Measurements from ENCODE around the gene HIVEP3.
A peak's percentile ranks its signal among the peaks of the same experiment; 100 is the strongest.

The HIVEP3 gene

GRCh38 chr1:41852091-41852490, 66.6 kb downstream of the HIVEP3 start:
- no peak for DNase-seq (ENCODE audit: low read depth)
- H3K4me3 ChIP-seq (ENCODE audit: low read length), result no peak overlapping the region
- TF ChIP-seq CTCF (IDR thresholded peaks at IDR 0.05; ENCODE audit: insufficient read depth, low read depth, low read length, missing control alignments), result no peak

DNA sequence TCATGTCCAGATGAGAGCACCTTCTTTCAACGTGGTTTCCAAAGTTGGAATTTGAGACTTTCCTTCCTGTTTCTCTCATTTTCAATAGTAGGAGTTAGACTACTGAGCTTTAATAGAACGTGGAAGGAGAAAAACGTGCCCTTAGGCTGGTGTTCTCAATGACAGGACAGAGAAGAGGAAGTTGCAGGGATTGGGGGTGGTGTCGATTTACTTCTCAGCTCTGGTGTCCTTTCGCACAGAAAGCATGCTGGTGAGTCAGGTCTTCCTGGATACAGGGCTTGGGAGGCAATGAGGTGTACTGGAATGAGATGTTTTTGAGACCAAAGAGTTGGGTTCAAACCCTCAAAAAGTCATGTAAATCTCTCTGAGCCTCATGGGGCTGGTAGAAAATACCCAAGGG, 67.1 kb downstream of the HIVEP3 start:
- peak; percentile 95 for DNase-seq (ENCODE audit: low read depth)
- no peak overlapping the region for H3K4me3 ChIP-seq (ENCODE audit: low read length)

GRCh38 chr1:41850029-41850428, 68.7 kb downstream of the HIVEP3 start:
- no peak for TF ChIP-seq CTCF (IDR thresholded peaks at IDR 0.05; ENCODE audit: insufficient read depth, low read depth, low read length, missing control alignments)
- peak; percentile 33 for DNase-seq (ENCODE audit: low read depth)
- H3K4me3 ChIP-seq (ENCODE audit: low read length), result no peak overlapping the region

More for the DNA sequence above, 67.1 kb downstream of the HIVEP3 start:
- no peak for TF ChIP-seq CTCF (IDR thresholded peaks at IDR 0.05; ENCODE audit: insufficient read depth, low read depth, low read length, missing control alignments)

GRCh38 chr1:41849211-41849759, 69.4 kb downstream of the HIVEP3 start:
- no peak overlapping the region for H3K4me3 ChIP-seq (ENCODE audit: low read length)
- DNase-seq (ENCODE audit: low read depth), result peak; percentile 67
- TF ChIP-seq CTCF (IDR thresholded peaks at IDR 0.05; ENCODE audit: insufficient read depth, low read depth, low read length, missing control alignments), result no peak

GRCh38 chr1:41848216-41848952, 70.3 kb downstream of the HIVEP3 start:
- no peak for TF ChIP-seq CTCF (IDR thresholded peaks at IDR 0.05; ENCODE audit: insufficient read depth, low read depth, low read length, missing control alignments)
- H3K4me3 ChIP-seq (ENCODE audit: low read length), result no peak overlapping the region
- DNase-seq (ENCODE audit: low read depth), result no peak

DNA sequence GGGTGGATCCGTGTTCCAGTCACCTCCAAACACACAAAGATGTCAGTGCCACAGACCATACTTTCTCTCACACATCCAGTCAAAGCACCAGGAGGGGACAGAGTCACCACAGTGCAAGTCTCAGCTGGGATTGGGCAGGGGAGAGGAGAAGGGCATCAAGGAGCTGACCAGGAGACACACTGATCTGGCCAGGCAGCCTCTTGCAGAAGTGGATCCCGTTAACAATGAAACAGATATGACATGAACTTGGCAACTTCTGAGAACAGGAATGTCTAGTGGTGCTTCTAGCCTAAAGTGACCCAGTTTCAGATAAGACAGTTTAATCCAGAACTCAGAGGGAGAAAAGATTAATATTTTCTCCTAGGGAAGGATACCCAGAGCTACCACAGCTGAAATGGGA, 71.0 kb downstream of the HIVEP3 start:
- TF ChIP-seq CTCF (IDR thresholded peaks at IDR 0.05; ENCODE audit: insufficient read depth, low read depth, low read length, missing control alignments), result no peak
- DNase-seq (ENCODE audit: low read depth), result no peak
- H3K4me3 ChIP-seq (ENCODE audit: low read length), result no peak overlapping the region

Data from epithelial cell of esophagus (primary cell).